ENCODE results near the gene ADAMTS17. TPM values are rescaled to one million over a fixed set of nuclear protein-coding genes. Genes with fewer than 3 reads are reported as not detected.

The ADAMTS17 gene
- total RNA-seq, 1 experiment from 2014 or later = 1.5 TPM

- no peaks in the 10 kb centered on the region for H3K36me3 ChIP-seq (ENCODE audit: control insufficient read depth, insufficient read depth, low read length)
- Mint-ChIP-seq H3K36me3 (ENCODE audit: insufficient read depth, unreplicated experiment) (no peaks in the 10 kb centered on the region), H3K9me3 (ENCODE audit: unreplicated experiment) (no peaks in the 10 kb centered on the region), H3K4me3 (ENCODE audit: unreplicated experiment) (no peak overlapping the region), H3K27ac (ENCODE audit: unreplicated experiment) (no peak overlapping the region), H3K4me1 (ENCODE audit: low read depth, unreplicated experiment) (no peaks in the 10 kb centered on the region), H3K27me3 (ENCODE audit: insufficient read depth, unreplicated experiment) (peaks cover 2% of the 10 kb centered on the region)
- CTCF ChIA-PET = no interaction called here
- TF ChIP-seq CTCF (IDR thresholded peaks at IDR 0.05; ENCODE audit: insufficient read depth in 1 of 2, low read depth in 1 of 2, low read length in 1 of 2, severe bottlenecking in 1 of 2, unreplicated experiment in 1 of 2) = no peak
- POLR2A ChIA-PET = no interaction called here
- intact Hi-C loops (cut with micrococcal nuclease; ENCODE audit: unreplicated experiment) = no loop called here
- no peaks in the 10 kb centered on the region for H3K27me3 ChIP-seq (replicated peaks; ENCODE audit: control insufficient read depth, insufficient read depth, low read length)
- no peaks in the 10 kb centered on the region for H3K4me1 ChIP-seq
- DNase-seq = no peak
- H3K9me3 ChIP-seq = no peaks in the 10 kb centered on the region
- BruUV-seq (replicated peaks) = no TSS peak
- no peak overlapping the region for H3K4me3 ChIP-seq (ENCODE audit: low read depth, low read length)
Measured at GRCh38 chr15:100134586-100134985, 207.2 kb downstream of the ADAMTS17 start.

GRCh38 chr15:100134089-100134583 lies 207.6 kb downstream of the ADAMTS17 start:
- no peaks in the 10 kb centered on the region for H3K4me1 Mint-ChIP-seq (ENCODE audit: low read depth, unreplicated experiment)
- H3K36me3 Mint-ChIP-seq (ENCODE audit: insufficient read depth, unreplicated experiment) = no peaks in the 10 kb centered on the region
- DNase-seq = no peak
- ChIA-PET CTCF (no interaction called here), POLR2A (no interaction called here)
- no peak for TF ChIP-seq CTCF (IDR thresholded peaks at IDR 0.05; ENCODE audit: insufficient read depth in 1 of 2, low read depth in 1 of 2, low read length in 1 of 2, severe bottlenecking in 1 of 2, unreplicated experiment in 1 of 2)
- no peak overlapping the region for H3K27ac Mint-ChIP-seq (ENCODE audit: unreplicated experiment)
- Histone ChIP-seq H3K4me3 (ENCODE audit: low read depth, low read length) (no peak overlapping the region), H3K9me3 (no peaks in the 10 kb centered on the region), H3K4me1 (no peaks in the 10 kb centered on the region), H3K36me3 (ENCODE audit: control insufficient read depth, insufficient read depth, low read length) (no peaks in the 10 kb centered on the region), H3K27me3 (replicated peaks; ENCODE audit: control insufficient read depth, insufficient read depth, low read length) (no peaks in the 10 kb centered on the region)
- no peak overlapping the region for H3K4me3 Mint-ChIP-seq (ENCODE audit: unreplicated experiment)
- H3K9me3 Mint-ChIP-seq (ENCODE audit: unreplicated experiment) = no peaks in the 10 kb centered on the region
- BruUV-seq (replicated peaks) = no TSS peak
- intact Hi-C loops (cut with micrococcal nuclease; ENCODE audit: unreplicated experiment) = no loop called here
- H3K27me3 Mint-ChIP-seq (ENCODE audit: insufficient read depth, unreplicated experiment) = peaks cover 2% of the 10 kb centered on the region

- intact Hi-C loops (cut with micrococcal nuclease; ENCODE audit: unreplicated experiment) = no loop called here
- Histone ChIP-seq H3K4me1 (no peaks in the 10 kb centered on the region), H3K36me3 (ENCODE audit: control insufficient read depth, insufficient read depth, low read length) (no peaks in the 10 kb centered on the region), H3K27me3 (replicated peaks; ENCODE audit: control insufficient read depth, insufficient read depth, low read length) (no peaks in the 10 kb centered on the region; the same call in 1 of the 2 replicates), H3K9me3 (no peaks in the 10 kb centered on the region), H3K4me3 (ENCODE audit: low read depth, low read length) (no peak overlapping the region)
- ChIA-PET POLR2A (no interaction called here), CTCF (no interaction called here)
- Mint-ChIP-seq H3K36me3 (ENCODE audit: insufficient read depth, unreplicated experiment) (no peaks in the 10 kb centered on the region), H3K27ac (ENCODE audit: unreplicated experiment) (no peak overlapping the region), H3K9me3 (ENCODE audit: unreplicated experiment) (no peaks in the 10 kb centered on the region), H3K4me3 (ENCODE audit: unreplicated experiment) (no peak overlapping the region), H3K4me1 (ENCODE audit: low read depth, unreplicated experiment) (no peaks in the 10 kb centered on the region), H3K27me3 (ENCODE audit: insufficient read depth, unreplicated experiment) (peaks cover 2% of the 10 kb centered on the region)
- TF ChIP-seq CTCF (IDR thresholded peaks at IDR 0.05; ENCODE audit: insufficient read depth in 1 of 2, low read depth in 1 of 2, low read length in 1 of 2, severe bottlenecking in 1 of 2, unreplicated experiment in 1 of 2) = no peak
- BruUV-seq (replicated peaks) = no TSS peak
- no peak for DNase-seq
Measured at GRCh38 chr15:100133001-100133400, 208.8 kb downstream of the ADAMTS17 start.
